Panc1 (cell line): ENCODE data around the gene MED14.

Source experiments
- TCF7L2 ChIP-seq: IDR thresholded peaks from 2 replicates; pipeline ENCODE4 v1.6.1; 2011; ENCODE audit warnings: mild to moderate bottlenecking, low read depth, low read length, inconsistent platforms
- TF ChIP-seq, protein P1 (sequence below): fragments of 450-650 bp; IDR thresholded peaks from 2 replicates; pipeline ENCODE4 v1.5.1; 2017; ENCODE audit warnings: mild to moderate bottlenecking

DNA sequence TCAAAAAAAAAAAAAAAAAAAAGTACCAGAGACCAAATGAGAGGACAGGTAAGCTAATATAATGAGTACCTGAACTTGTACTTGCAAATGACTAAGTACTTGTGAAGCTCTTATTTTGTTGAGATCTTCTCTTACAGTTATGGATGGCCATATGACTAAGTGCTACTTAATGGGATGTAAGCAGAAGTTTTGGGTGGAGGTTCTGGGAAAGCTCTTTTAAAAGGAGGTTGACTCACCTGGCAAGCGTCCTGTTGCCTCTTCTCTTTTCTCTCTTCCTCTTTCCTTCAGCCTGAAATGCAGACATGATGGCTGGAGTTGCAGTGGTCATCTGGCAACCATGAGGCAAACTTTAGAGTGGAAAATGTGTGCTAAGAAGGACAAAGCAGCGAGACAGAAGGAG lies 36.9 kb upstream of the MED14 start:
- TF ChIP-seq, protein P1, sequence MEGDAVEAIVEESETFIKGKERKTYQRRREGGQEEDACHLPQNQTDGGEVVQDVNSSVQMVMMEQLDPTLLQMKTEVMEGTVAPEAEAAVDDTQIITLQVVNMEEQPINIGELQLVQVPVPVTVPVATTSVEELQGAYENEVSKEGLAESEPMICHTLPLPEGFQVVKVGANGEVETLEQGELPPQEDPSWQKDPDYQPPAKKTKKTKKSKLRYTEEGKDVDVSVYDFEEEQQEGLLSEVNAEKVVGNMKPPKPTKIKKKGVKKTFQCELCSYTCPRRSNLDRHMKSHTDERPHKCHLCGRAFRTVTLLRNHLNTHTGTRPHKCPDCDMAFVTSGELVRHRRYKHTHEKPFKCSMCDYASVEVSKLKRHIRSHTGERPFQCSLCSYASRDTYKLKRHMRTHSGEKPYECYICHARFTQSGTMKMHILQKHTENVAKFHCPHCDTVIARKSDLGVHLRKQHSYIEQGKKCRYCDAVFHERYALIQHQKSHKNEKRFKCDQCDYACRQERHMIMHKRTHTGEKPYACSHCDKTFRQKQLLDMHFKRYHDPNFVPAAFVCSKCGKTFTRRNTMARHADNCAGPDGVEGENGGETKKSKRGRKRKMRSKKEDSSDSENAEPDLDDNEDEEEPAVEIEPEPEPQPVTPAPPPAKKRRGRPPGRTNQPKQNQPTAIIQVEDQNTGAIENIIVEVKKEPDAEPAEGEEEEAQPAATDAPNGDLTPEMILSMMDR = no peak
- no peak for TF ChIP-seq TCF7L2
